H1 (cell line): ENCODE data around the gene UFSP2. TPM values are rescaled to one million over a fixed set of nuclear protein-coding genes. Genes with fewer than 3 reads are reported as not detected.

Source experiments
- CTCF ChIA-PET: fragments of 300-600 bp; sonication (Branson Sonifier 250); formaldehyde crosslinking; loops from one replicate; lab custom pipeline; 2021; ENCODE audit not compliant: partially characterized antibody; lab: Charles Lee
- POLR2A ChIA-PET: fragments of 300-600 bp; sonication (Branson Sonifier 250); formaldehyde crosslinking; loops from one replicate; lab custom pipeline; 2021; ENCODE audit warnings: inconsistent platforms; ENCODE audit not compliant: partially characterized antibody; lab: Charles Lee
- DNase-seq, 2 experiments: peaks; one replicate each; pipeline versions ENCODE4 v3.0.0 to v3.0.0-alpha.2; 2010 to 2022; ENCODE audit warnings: low spot score in 2 of 2, low read depth in 1 of 2, mixed read lengths in 1 of 2
- FAIRE-seq: peaks from 2 replicates; lab custom pipeline; 2011; peaks lifted over from hg19 to GRCh38; lab: Jason Lieb, UNC
- H2AFZ ChIP-seq: 2 replicates; pipeline ENCODE4 v1.8.1; 2012; ENCODE audit warnings: low read length, inconsistent platforms
- H2AK5ac ChIP-seq: 2 replicates; pipeline ENCODE4 v1.6.1; 2013; ENCODE audit warnings: low read depth, low read length
- H2BK120ac ChIP-seq: replicated peaks from 2 replicates; pipeline ENCODE3; 2013; ENCODE audit warnings: low read depth, low read length, inconsistent platforms
- H2BK12ac ChIP-seq: 2 replicates; pipeline ENCODE4 v1.6.1; 2013; ENCODE audit warnings: low read depth, low read length
- H2BK15ac ChIP-seq: 2 replicates; pipeline ENCODE4 v1.6.1; 2013; ENCODE audit warnings: low read length
- H2BK20ac ChIP-seq: 2 replicates; pipeline ENCODE4 v1.6.1; 2013; ENCODE audit warnings: low read length
- H2BK5ac ChIP-seq: 2 replicates; pipeline ENCODE4 v1.6.1; 2013; ENCODE audit warnings: low read depth, low read length
- H3K14ac ChIP-seq: 2 replicates; pipeline ENCODE4 v1.6.1; 2013; ENCODE audit warnings: inconsistent platforms; ENCODE audit not compliant: insufficient read length
- H3K18ac ChIP-seq: 2 replicates; pipeline ENCODE4 v1.6.1; 2013; ENCODE audit warnings: low read length; ENCODE audit errors: extremely low read depth
- H3K23ac ChIP-seq: 2 replicates; pipeline ENCODE4 v1.6.1; 2013; ENCODE audit warnings: inconsistent platforms; ENCODE audit not compliant: insufficient read length
- H3K23me2 ChIP-seq: 2 replicates; pipeline ENCODE4 v1.6.1; 2013; ENCODE audit warnings: low read depth, low read length
- H3K27ac ChIP-seq: 2 replicates; pipeline ENCODE4 v1.6.1; 2011; ENCODE audit warnings: low read depth, low read length, inconsistent platforms
- H3K27me3 ChIP-seq, 4 experiments: replicated peaks in 1 of 4; 1 replicate in 1 of 4; 2 replicates in 3 of 4; pipeline versions ENCODE4 v1.6.1 to v1.8.1; 2011 to 2013; ENCODE audit warnings: low read length in 3 of 4, mild to moderate bottlenecking in 3 of 4, inconsistent platforms in 2 of 4, mixed read lengths in 2 of 4, moderate library complexity in 1 of 4; ENCODE audit not compliant: control insufficient read depth in 3 of 4, insufficient read depth in 3 of 4; ENCODE audit errors: extremely low read depth in 1 of 4
- H3K36me3 ChIP-seq, 4 experiments: 2 replicates each; pipeline versions ENCODE4 v1.6.1 to v1.8.1; 2011 to 2013; ENCODE audit warnings: mild to moderate bottlenecking in 4 of 4, low read length in 3 of 4, moderate library complexity in 2 of 4, control low read depth in 1 of 4, inconsistent platforms in 1 of 4; ENCODE audit not compliant: insufficient read depth in 4 of 4, control insufficient read depth in 2 of 4
- H3K4ac ChIP-seq: replicated peaks from 2 replicates; pipeline ENCODE3; 2013; ENCODE audit warnings: low read length, low read depth, mixed read lengths, inconsistent platforms; ENCODE audit not compliant: insufficient read length
- H3K4me1 ChIP-seq, 4 experiments: replicated peaks in 1 of 4; 1 replicate in 1 of 4; 2 replicates in 3 of 4; pipeline versions ENCODE4 v1.6.1 to v1.8.1; 2011 to 2013; ENCODE audit warnings: low read length in 3 of 4, inconsistent platforms in 2 of 4, mixed read lengths in 1 of 4; ENCODE audit not compliant: insufficient read depth in 4 of 4, control insufficient read depth in 3 of 4
- H3K4me2 ChIP-seq, 2 experiments: 2 replicates each; pipeline versions ENCODE4 v1.6.1 to v1.8.1; 2011 to 2013; ENCODE audit warnings: low read depth in 2 of 2, low read length in 2 of 2, control low read depth in 1 of 2, inconsistent platforms in 1 of 2, mild to moderate bottlenecking in 1 of 2; ENCODE audit not compliant: insufficient read depth in 1 of 2
- H3K4me3 ChIP-seq, 4 experiments: fragments of 200-600, 300-600 bp in 1 of 4; sonication (generic), shearing (Covaris generic), sonication (Bioruptor Twin) in 1 of 4; 2 replicates each; pipeline versions ENCODE4 v1.5.1 to v1.8.1; 2011 to 2016; ENCODE audit warnings: low read length in 4 of 4, low read depth in 3 of 4, control low read depth in 2 of 4, inconsistent platforms in 2 of 4, mild to moderate bottlenecking in 2 of 4, mixed read lengths in 1 of 4, moderate library complexity in 1 of 4; ENCODE audit not compliant: insufficient read depth in 2 of 4; ENCODE audit errors: extremely low read depth in 1 of 4
- H3K56ac ChIP-seq: replicated peaks from 2 replicates; pipeline ENCODE3; 2013; ENCODE audit warnings: low read depth, mild to moderate bottlenecking, mixed read lengths, low read length, inconsistent platforms; ENCODE audit not compliant: insufficient read length
- H3K79me1 ChIP-seq: 2 replicates; pipeline ENCODE4 v1.6.1; 2013; ENCODE audit warnings: low read depth, low read length, control low read depth
- H3K79me2 ChIP-seq, 2 experiments: 2 replicates each; pipeline versions ENCODE4 v1.6.1 to v1.8.1; 2012 to 2013; ENCODE audit warnings: low read length in 2 of 2, mild to moderate bottlenecking in 2 of 2, inconsistent platforms in 1 of 2; ENCODE audit not compliant: insufficient read depth in 2 of 2, control insufficient read depth in 1 of 2
- H3K9ac ChIP-seq, 4 experiments: replicated peaks in 1 of 4; 1 replicate in 1 of 4; 2 replicates in 3 of 4; pipeline versions ENCODE4 v1.6.1 to v1.8.1; 2011 to 2013; ENCODE audit warnings: low read depth in 3 of 4, low read length in 3 of 4, control low read depth in 2 of 4, mild to moderate bottlenecking in 2 of 4, moderate library complexity in 2 of 4, inconsistent platforms in 1 of 4; ENCODE audit errors: extremely low read depth in 1 of 4
- H3K9me3 ChIP-seq, 2 experiments: 2 replicates each; pipeline versions ENCODE4 v1.6.1 to v1.8.1; 2012 to 2013; ENCODE audit warnings: mild to moderate bottlenecking in 2 of 2, moderate library complexity in 2 of 2, control low read depth in 1 of 2, inconsistent platforms in 1 of 2, low read depth in 1 of 2, low read length in 1 of 2, mixed read lengths in 1 of 2; ENCODE audit not compliant: insufficient read depth in 2 of 2
- H4K20me1 ChIP-seq, 2 experiments: replicated peaks in 1 of 2; 2 replicates each; pipeline versions ENCODE3 to v1.8.1; 2011 to 2013; ENCODE audit warnings: inconsistent platforms in 2 of 2, low read length in 2 of 2, mild to moderate bottlenecking in 1 of 2; ENCODE audit not compliant: insufficient read depth in 2 of 2, control insufficient read depth in 1 of 2
- H4K5ac ChIP-seq: 2 replicates; pipeline ENCODE4 v1.6.1; 2013; ENCODE audit warnings: low read length, low read depth, mixed read lengths, inconsistent platforms; ENCODE audit not compliant: insufficient read length
- H4K8ac ChIP-seq: 2 replicates; pipeline ENCODE4 v1.8.0; 2013; ENCODE audit warnings: mild to moderate bottlenecking, moderate library complexity, low read length, inconsistent platforms; ENCODE audit not compliant: insufficient read depth; ENCODE audit errors: extremely low read depth
- H4K91ac ChIP-seq: replicated peaks from 2 replicates; pipeline ENCODE3; 2013; ENCODE audit warnings: low read length, mixed read lengths, inconsistent platforms; ENCODE audit not compliant: insufficient read length
- ATF2 ChIP-seq: IDR thresholded peaks from 2 replicates; pipeline ENCODE4 v1.6.1; 2012; ENCODE audit warnings: low read length, inconsistent platforms
- CHD2 ChIP-seq: IDR thresholded peaks from 2 replicates; pipeline ENCODE4 v1.6.1; 2012; ENCODE audit warnings: low read length, improper control_type of control experiment
- EGR1 ChIP-seq: IDR thresholded peaks from 2 replicates; pipeline ENCODE4 v1.6.1; 2011; ENCODE audit warnings: low read depth, low read length, borderline replicate concordance
- EZH2 ChIP-seq: fragments of 200-600 bp; sonication (generic); IDR thresholded peaks from 2 replicates; pipeline ENCODE4 v1.7.1; 2012; ENCODE audit warnings: low read depth, mild to moderate bottlenecking, moderate library complexity, low read length, inconsistent platforms; ENCODE audit not compliant: severe bottlenecking
- POLR2A ChIP-seq, 2 experiments: IDR thresholded peaks; 1 replicate in 1 of 2; 2 replicates in 1 of 2; pipeline ENCODE4 v1.6.1; 2011; ENCODE audit warnings: low read depth in 2 of 2, low read length in 2 of 2, mild to moderate bottlenecking in 2 of 2; ENCODE audit errors: control extremely low read depth in 1 of 2
- POU5F1 ChIP-seq: IDR thresholded peaks from 2 replicates; pipeline ENCODE4 v1.6.1; 2011; ENCODE audit warnings: low read depth, mild to moderate bottlenecking, low read length, moderate library complexity
- SAP30 ChIP-seq: fragments of 300-600 bp; sonication (generic); IDR thresholded peaks from 2 replicates; pipeline ENCODE4 v1.7.1; 2012; ENCODE audit warnings: low read length, moderate library complexity, mild to moderate bottlenecking, inconsistent platforms; ENCODE audit not compliant: insufficient read depth, insufficient replicate concordance
- SRF ChIP-seq: IDR thresholded peaks from 2 replicates; pipeline ENCODE4 v1.6.1; 2011; ENCODE audit warnings: mild to moderate bottlenecking, low read depth, low read length, moderate library complexity
- TCF12 ChIP-seq: IDR thresholded peaks from 2 replicates; pipeline ENCODE4 v1.6.1; 2011; ENCODE audit warnings: low read depth, mild to moderate bottlenecking, low read length
- WGBS, 2 experiments: shearing (Covaris generic) in 1 of 2; methylation state at CpG; one replicate each; pipeline versions ENCODE4 v1.1.6 to v1.1.7; 2013 to 2015; ENCODE audit warnings: low lambda C conversion rate in 2 of 2, mixed read lengths in 2 of 2, inconsistent platforms in 1 of 2, low coverage in 1 of 2, missing lambda C conversion rate in 1 of 2; ENCODE audit not compliant: insufficient replicate concordance in 2 of 2, insufficient coverage in 1 of 2, insufficient read length in 1 of 2; ENCODE audit errors: extremely low coverage in 1 of 2, missing lambda C conversion rate in 1 of 2; 5-methylcytosine and 5-hydroxymethylcytosine counted together
- polyA plus RNA-seq, 7 experiments: library from polyadenylated mRNA; depleted of rRNA in 3 of 7; stranded (reverse) in 5 of 7; unstranded in 2 of 7; fragments of >200 nt in 5 of 7; fragments of 200-250 nt in 2 of 7; gene quantifications; 1 replicate in 5 of 7; 2 replicates in 1 of 7; 4 replicates in 1 of 7; pipeline versions ENCODE4 v1.2.1 to v1.2.3, GENCODE V29; 2011 to 2013; ENCODE audit warnings: missing spikeins in 2 of 7, mixed read lengths in 2 of 7
- total RNA-seq: library from RNA; stranded (reverse); fragmentation: NEBNext Ultra II Directional; extraction: Animal tissue kit (Norgen Biotek cat#: 25700); gene quantifications from 2 replicates; pipeline ENCODE4 v1.2.1, GENCODE V29; 2021

Gene UFSP2
- total and polyA plus RNA-seq, 2 of the 8 experiments (the other 6 are each of a cell fraction or from before 2014, with no cell fraction given): 22.9 to 26.0 TPM

- no peaks in the 10 kb centered on the region for H3K79me2 ChIP-seq
- no peak overlapping the region for H3K56ac ChIP-seq
- peak in 1 of 2 experiments; percentile 86 for DNase-seq
- H3K4me1 ChIP-seq: peaks cover 0 to 6% (median 4%) of the 10 kb centered on the region in 4 experiments; a peak in 4 of 7 replicates
- H2BK120ac ChIP-seq: no peak overlapping the region
- peak overlapping the region; percentile 85; the same call in 1 of the 2 replicates for H4K8ac ChIP-seq
- peak overlapping the region; percentile 41 for H4K5ac ChIP-seq
- no peaks in the 10 kb centered on the region for H3K27me3 ChIP-seq
- WGBS, 2 experiments: 3% methylated on average over 67 of the region's 98 CpGs; no CpG with 5 or more reads in 1 of the 2 experiments
- peak overlapping the region in 3 of 4 experiments; percentile 25 to 46 (median 35); a peak in 4 of 7 replicates for H3K9ac ChIP-seq
- H2BK12ac ChIP-seq: no peak overlapping the region; the same call in 1 of the 2 replicates
- H2BK5ac ChIP-seq: no peak overlapping the region
- H3K14ac ChIP-seq: no peak overlapping the region
- peak overlapping the region; percentile 53; the same call in 1 of the 2 replicates for H3K18ac ChIP-seq
- H3K4ac ChIP-seq: no peak overlapping the region
- no peak overlapping the region; the same call in 1 of the 2 replicates for H2AFZ ChIP-seq
- peaks cover 0 to 12% (median 1%) of the 10 kb centered on the region in 4 experiments; a peak in 2 of 8 replicates for H3K36me3 ChIP-seq
- no peak overlapping the region for H3K23ac ChIP-seq
- H4K20me1 ChIP-seq: no peaks in the 10 kb centered on the region
- H3K4me2 ChIP-seq: peak overlapping the region; percentile 71 to 76
- peak overlapping the region; percentile 34; the same call in 1 of the 2 replicates for H3K27ac ChIP-seq
- H3K23me2 ChIP-seq: peaks cover 12% of the 10 kb centered on the region; the same call in 1 of the 2 replicates
- H3K79me1 ChIP-seq: no peaks in the 10 kb centered on the region
- H4K91ac ChIP-seq: peak overlapping the region; percentile 69
- no peaks in the 10 kb centered on the region for H3K9me3 ChIP-seq
- FAIRE-seq: no peak
- H3K4me3 ChIP-seq: peak overlapping the region; percentile 27 to 70 (median 54)
- ChIA-PET CTCF (interaction anchor here (0.5 to 1.0 kb wide), 3 partner anchors 30 to 113 kb away, joined by 3 to 5 read pairs (median 4); partner anchors contain the start of gene UFSP2), POLR2A (interaction anchor here (0.6 to 4.8 kb wide), 14 partner anchors 10 to 503 kb away, joined by 3 to 25 read pairs (median 3); partner anchors contain the start of genes HELT, SLC25A4 and UFSP2)
- H2AK5ac ChIP-seq: no peak overlapping the region
- no peak overlapping the region for H2BK15ac ChIP-seq
- no peak overlapping the region for H2BK20ac ChIP-seq
- TF ChIP-seq POU5F1: no peak
- TF ChIP-seq ATF2: no peak
- no peak for TF ChIP-seq SRF
- no peak for TF ChIP-seq SAP30
- TF ChIP-seq POLR2A (IDR thresholded peaks at IDR 0.05; ENCODE audit: control extremely low read depth in 1 of 2, low read depth in 2 of 2, low read length in 2 of 2): peak in 1 of 2 experiments; percentile 28; a peak in 2 of 3 replicates
- no peak for TF ChIP-seq TCF12
- no peak for TF ChIP-seq EZH2
- peak; percentile 51; the same call in 1 of the 2 replicates for TF ChIP-seq CHD2
- peak; percentile 28 for TF ChIP-seq EGR1
Measured at GRCh38 chr4:185395956-185396723, 29.6 kb downstream of the UFSP2 start.
